ENCODE results near the gene IQCK. TPM values are rescaled to one million over a fixed set of nuclear protein-coding genes. Genes with fewer than 3 reads are reported as not detected.

The IQCK gene
- total RNA-seq, 1 experiment from 2014 or later, result 15.5 TPM

DNA sequence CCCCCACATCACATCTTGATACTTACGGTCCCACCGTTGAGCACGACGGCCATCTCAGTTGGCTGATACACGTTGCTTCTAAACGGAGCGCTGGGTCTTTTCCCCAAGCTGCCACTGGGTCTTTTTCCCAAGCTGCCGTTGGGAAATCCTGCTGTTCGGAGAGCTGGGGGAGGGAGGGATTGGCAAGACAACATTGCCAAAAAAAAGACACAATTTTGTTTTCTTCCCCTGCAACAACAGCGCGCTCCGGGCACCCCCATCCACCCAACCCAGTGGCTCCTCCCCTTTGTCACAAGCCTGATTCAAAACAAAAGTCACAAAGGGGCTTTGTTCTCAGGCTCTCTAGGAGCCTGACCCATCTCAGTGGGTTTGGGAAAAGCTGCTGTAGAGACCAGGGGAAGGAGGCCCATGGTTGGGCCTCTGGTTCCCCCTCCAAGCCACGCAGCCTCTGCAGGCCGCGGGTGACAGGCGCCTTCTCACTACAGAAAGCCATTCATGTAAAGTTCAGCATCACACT lies 143.8 kb downstream of the IQCK start:
- Histone ChIP-seq H3K4me3 (ENCODE audit: low read depth in 2 of 2, low read length in 2 of 2) (no peak overlapping the region), H3K4me1 (ENCODE audit: control insufficient read depth, insufficient read depth, low read length) (no peaks in the 10 kb centered on the region), H3K9me3 (ENCODE audit: control insufficient read depth, insufficient read depth, low read depth, low read length) (no peaks in the 10 kb centered on the region), H3K36me3 (ENCODE audit: control insufficient read depth, insufficient read depth, low read length) (no peaks in the 10 kb centered on the region), H3K27me3 (ENCODE audit: control insufficient read depth, insufficient read depth, low read length) (no peaks in the 10 kb centered on the region), H3K27ac (ENCODE audit: low read length) (no peak overlapping the region)
- DNase-seq (ENCODE audit: low read depth, low spot score) (no peak), ATAC-seq (no peak)
- TF ChIP-seq CTCF (IDR thresholded peaks at IDR 0.05) (no peak), POLR2AphosphoS5 (IDR thresholded peaks at IDR 0.05; ENCODE audit: low read depth, low read length) (no peak), SIN3A (IDR thresholded peaks at IDR 0.05; ENCODE audit: borderline replicate concordance, insufficient read depth, low read depth, low read length) (no peak), TCF7L2 (IDR thresholded peaks at IDR 0.05; ENCODE audit: low read depth, low read length) (no peak)
- TF ChIP-seq, protein P1, sequence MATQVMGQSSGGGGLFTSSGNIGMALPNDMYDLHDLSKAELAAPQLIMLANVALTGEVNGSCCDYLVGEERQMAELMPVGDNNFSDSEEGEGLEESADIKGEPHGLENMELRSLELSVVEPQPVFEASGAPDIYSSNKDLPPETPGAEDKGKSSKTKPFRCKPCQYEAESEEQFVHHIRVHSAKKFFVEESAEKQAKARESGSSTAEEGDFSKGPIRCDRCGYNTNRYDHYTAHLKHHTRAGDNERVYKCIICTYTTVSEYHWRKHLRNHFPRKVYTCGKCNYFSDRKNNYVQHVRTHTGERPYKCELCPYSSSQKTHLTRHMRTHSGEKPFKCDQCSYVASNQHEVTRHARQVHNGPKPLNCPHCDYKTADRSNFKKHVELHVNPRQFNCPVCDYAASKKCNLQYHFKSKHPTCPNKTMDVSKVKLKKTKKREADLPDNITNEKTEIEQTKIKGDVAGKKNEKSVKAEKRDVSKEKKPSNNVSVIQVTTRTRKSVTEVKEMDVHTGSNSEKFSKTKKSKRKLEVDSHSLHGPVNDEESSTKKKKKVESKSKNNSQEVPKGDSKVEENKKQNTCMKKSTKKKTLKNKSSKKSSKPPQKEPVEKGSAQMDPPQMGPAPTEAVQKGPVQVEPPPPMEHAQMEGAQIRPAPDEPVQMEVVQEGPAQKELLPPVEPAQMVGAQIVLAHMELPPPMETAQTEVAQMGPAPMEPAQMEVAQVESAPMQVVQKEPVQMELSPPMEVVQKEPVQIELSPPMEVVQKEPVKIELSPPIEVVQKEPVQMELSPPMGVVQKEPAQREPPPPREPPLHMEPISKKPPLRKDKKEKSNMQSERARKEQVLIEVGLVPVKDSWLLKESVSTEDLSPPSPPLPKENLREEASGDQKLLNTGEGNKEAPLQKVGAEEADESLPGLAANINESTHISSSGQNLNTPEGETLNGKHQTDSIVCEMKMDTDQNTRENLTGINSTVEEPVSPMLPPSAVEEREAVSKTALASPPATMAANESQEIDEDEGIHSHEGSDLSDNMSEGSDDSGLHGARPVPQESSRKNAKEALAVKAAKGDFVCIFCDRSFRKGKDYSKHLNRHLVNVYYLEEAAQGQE (IDR thresholded peaks at IDR 0.05; ENCODE audit: insufficient read depth in 1 of 2, low read depth in 2 of 2, low read length in 1 of 2), result no peak
- ChIA-PET CTCF (no interaction called here), POLR2A (no interaction called here)
- in situ Hi-C loops (cut with HindIII; ENCODE audit: low pct_unique_long_range_greater_than_20kb, low sequenced_read_pairs) (no loop called here), intact Hi-C loops (cut with micrococcal nuclease; ENCODE audit: unreplicated experiment) (no loop called here)
- no TSS peak for BruUV-seq (replicated peaks)

DNA sequence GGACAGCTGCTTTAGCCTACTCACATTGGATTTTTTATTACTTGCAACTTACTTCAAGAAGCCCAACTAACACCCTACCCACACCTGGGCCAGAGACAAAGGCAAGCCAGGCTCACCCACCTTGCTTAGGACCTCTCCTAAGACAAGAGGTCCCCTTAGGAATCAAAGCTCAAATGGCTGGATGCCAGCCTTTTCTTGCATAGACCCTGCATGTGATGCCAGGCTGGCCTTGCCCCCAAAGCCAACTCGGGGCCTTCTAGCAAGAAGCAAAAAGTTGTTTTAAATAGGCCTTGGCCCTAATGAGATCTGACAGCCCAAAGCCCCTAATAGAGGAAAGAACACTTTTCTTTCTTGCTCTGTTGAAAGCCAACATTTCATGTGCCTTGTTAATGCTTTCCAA lies 145.9 kb downstream of the IQCK start:
- in situ Hi-C loops (cut with HindIII; ENCODE audit: low pct_unique_long_range_greater_than_20kb, low sequenced_read_pairs), result no loop called here
- H3K27ac ChIP-seq (ENCODE audit: low read length), result no peak overlapping the region
- DNase-seq (ENCODE audit: low read depth, low spot score) (no peak), ATAC-seq (no peak)
- no peaks in the 10 kb centered on the region for H3K36me3 ChIP-seq (ENCODE audit: control insufficient read depth, insufficient read depth, low read length)
- H3K4me3 ChIP-seq (ENCODE audit: low read depth in 2 of 2, low read length in 2 of 2), result no peak overlapping the region
- no peaks in the 10 kb centered on the region for H3K4me1 ChIP-seq (ENCODE audit: control insufficient read depth, insufficient read depth, low read length)
- ChIA-PET CTCF (interaction anchor here (0.7 kb wide), 1 partner anchor 522 kb away, joined by 7 read pairs; no protein-coding TSS in a partner anchor), POLR2A (no interaction called here)
- H3K9me3 ChIP-seq (ENCODE audit: control insufficient read depth, insufficient read depth, low read depth, low read length), result no peaks in the 10 kb centered on the region
- intact Hi-C loops (cut with micrococcal nuclease; ENCODE audit: unreplicated experiment), result no loop called here
- TF ChIP-seq SIN3A (IDR thresholded peaks at IDR 0.05; ENCODE audit: borderline replicate concordance, insufficient read depth, low read depth, low read length) (no peak), CTCF (IDR thresholded peaks at IDR 0.05) (no peak), TCF7L2 (IDR thresholded peaks at IDR 0.05; ENCODE audit: low read depth, low read length) (no peak), POLR2AphosphoS5 (IDR thresholded peaks at IDR 0.05; ENCODE audit: low read depth, low read length) (no peak)
- TF ChIP-seq, protein P1 (IDR thresholded peaks at IDR 0.05; ENCODE audit: insufficient read depth in 1 of 2, low read depth in 2 of 2, low read length in 1 of 2), result no peak
- H3K27me3 ChIP-seq (ENCODE audit: control insufficient read depth, insufficient read depth, low read length), result no peaks in the 10 kb centered on the region
- BruUV-seq (replicated peaks), result no TSS peak

Measured in Panc1 (cell line).